Heart left ventricle (tissue), 16 donors: ENCODE data around the gene WDPCP. TPM values are rescaled to one million over a fixed set of nuclear protein-coding genes. Genes with fewer than 3 reads are reported as not detected.
A peak's percentile ranks its signal among the peaks of the same experiment; 100 is the strongest.

Source experiments
- ATAC-seq, 4 donors: fragments of 200-7000 bp; cut with Tn5 transposase; one replicate each; pipeline ENCODE4 v1.9.1; 2020 to 2022; ENCODE audit warnings: moderate library complexity in 4 of 4, mild to moderate bottlenecking in 3 of 4, moderate number of reproducible peaks in 1 of 4
- DNase-seq, 5 donors: peaks; one replicate each; pipeline ENCODE4 v3.0.0-alpha.2; 2020
- H3K27ac ChIP-seq, 12 donors: fragments of 200-600 bp; sonication (generic) in 4 of 12; one replicate each; pipeline versions ENCODE4 v1.5.0 to v1.8.0; 2016 to 2022; ENCODE audit warnings: mild to moderate bottlenecking in 2 of 12
- H3K27me3 ChIP-seq, 9 donors: fragments of 200-600 bp; sonication (generic) in 2 of 9; one replicate each; pipeline versions ENCODE4 v1.5.1 to v1.8.0; 2016 to 2022; ENCODE audit warnings: mild to moderate bottlenecking in 3 of 9
- H3K36me3 ChIP-seq, 9 donors: fragments of 200-600 bp; sonication (generic) in 2 of 9; one replicate each; pipeline versions ENCODE4 v1.5.0 to v1.8.0; 2018 to 2022; ENCODE audit warnings: mild to moderate bottlenecking in 2 of 9
- H3K4me1 ChIP-seq, 12 donors: fragments of 200-600 bp; sonication (generic) in 4 of 12; one replicate each; pipeline versions ENCODE4 v1.5.0 to v1.8.0; 2016 to 2022; ENCODE audit warnings: mild to moderate bottlenecking in 3 of 12
- H3K4me3 ChIP-seq, 12 donors: fragments of 200-600 bp; sonication (generic) in 4 of 12; one replicate each; pipeline versions ENCODE4 v1.5.0 to v1.8.0; 2017 to 2022; ENCODE audit warnings: mild to moderate bottlenecking in 9 of 12, moderate library complexity in 4 of 12
- H3K9me3 ChIP-seq, 12 donors: fragments of 200-600 bp; sonication (generic) in 4 of 12; one replicate each; pipeline versions ENCODE4 v1.5.0 to v1.8.0; 2016 to 2022; ENCODE audit warnings: mild to moderate bottlenecking in 1 of 12
- CTCF ChIP-seq, 12 donors: fragments of 200-600 bp; sonication (generic) in 4 of 12; IDR thresholded peaks; one replicate each; pipeline versions ENCODE4 v1.5.0 to v1.8.0; 2018 to 2022; ENCODE audit warnings: antibody characterized with exemption in 12 of 12, mild to moderate bottlenecking in 5 of 12
- POLR2A ChIP-seq, 2 donors: fragments of 450-650 bp; IDR thresholded peaks; one replicate each; pipeline ENCODE4 v1.6.1; 2017; ENCODE audit warnings: antibody characterized with exemption in 2 of 2, mild to moderate bottlenecking in 2 of 2, moderate library complexity in 2 of 2
- WGBS, 4 donors: extraction: QIAGEN DNeasy Blood & Tissue Kit in 2 of 4; methylation state at CpG; one replicate each; pipeline versions ENCODE4 v1.1.5 to v1.1.7; 2013 to 2018; 5-methylcytosine and 5-hydroxymethylcytosine counted together
- intact Hi-C, 10 donors: fragments of 100-400 bp; cut with DNase I; formaldehyde crosslinking; loops; one replicate each; pipeline versions ENCODE4 v1.11.1 to v1.14.2; 2022
- polyA plus RNA-seq, 2 donors: library from polyadenylated mRNA; stranded (reverse); fragments of 200-250 nt; gene quantifications; one replicate each; pipeline ENCODE4 v1.2.3, GENCODE V29; 2013
- total RNA-seq, 9 donors: library from RNA; depleted of rRNA in 2 of 9; stranded (reverse); fragments of >200 nt in 2 of 9; fragmentation: NEBNext Ultra II Directional in 3 of 9; extraction: Animal tissue kit (Norgen Biotek cat#: 25700) in 3 of 9; gene quantifications; one replicate each; pipeline versions ENCODE4 v1.1.0 to v1.2.4, GENCODE V29; 2016 to 2023
- donor health status: ischemic (EF 13 %, LVEDD 7.1; RV severe dilation, severe dysfunction).
- donor health status: healthy with polysubstance abuse.
- donor health status: DM: no; HTN: yes; CAD: no.
- donor health status: DM: no; HTN: no; CAD: no.
- donor health status: ischemic (EF 25% LVEDD 6.9; RV normal size, moderate dysfunction).
- donor health status: ischemic (EF 25% LVEDD 5.7; RV mildly dilated, moderate dysfunction).
- donor health status: healthy.
- donor health status: DM: yes; HTN: yes; CAD: no.
- donor health status: ischemic (EF 35%, LVEDD 5.7; RV mildly dilated, moderate dysfunction).
- donor health status: nonischemic (EF 11% LVEDD 7.7; RV severe dilation, severe dysfunction).
- donor health status: DM: yes; HTN: yes; CAD: no.
- donor health status: PGD.
- donor health status: ischemic (EF 29% LVEDD 5.4; RV normal size, mild dysfunction).
- donor health status: nonischemic (EF 23%, LVEDD 6.1; RV moderate dilation, normal function).

WDPCP gene
- total and polyA plus RNA-seq, 11 donors = 3.2 to 32.2 (median 16.5) TPM

- H3K4me1 ChIP-seq = peaks cover 2 to 72% (median 54%) of the 10 kb centered on the region in 12 donors
- no peaks in the 10 kb centered on the region for H3K27me3 ChIP-seq
- peak overlapping the region; percentile 82 to 98 (median 94) for H3K27ac ChIP-seq
- TF ChIP-seq CTCF (IDR thresholded peaks at IDR 0.05) (no peak), POLR2A (IDR thresholded peaks at IDR 0.05) (no peak)
- 24 to 26% (median 26%) methylated on average over 3 of the region's 3 CpGs for WGBS, 4 donors
- peak overlapping the region; percentile 4 to 93 (median 82) for H3K4me3 ChIP-seq
- H3K36me3 ChIP-seq = peaks cover 0 to 45% (median 32%) of the 10 kb centered on the region in 9 donors
- no peaks in the 10 kb centered on the region for H3K9me3 ChIP-seq
- intact Hi-C loops = loop anchor here in 2 of 10 donors (10.0 kb wide), 2 partner anchors 254 to 274 kb away; partner anchors contain the start of gene UGP2 (in 1 of the 2)
- DNase-seq = peak in 4 of 5 donors; percentile 76 to 80 (median 78)
- ATAC-seq = peak; percentile 29 to 48 (median 38)
Measured at GRCh38 chr2:63590626-63591408, 2.5 kb upstream of the WDPCP start.

DNA sequence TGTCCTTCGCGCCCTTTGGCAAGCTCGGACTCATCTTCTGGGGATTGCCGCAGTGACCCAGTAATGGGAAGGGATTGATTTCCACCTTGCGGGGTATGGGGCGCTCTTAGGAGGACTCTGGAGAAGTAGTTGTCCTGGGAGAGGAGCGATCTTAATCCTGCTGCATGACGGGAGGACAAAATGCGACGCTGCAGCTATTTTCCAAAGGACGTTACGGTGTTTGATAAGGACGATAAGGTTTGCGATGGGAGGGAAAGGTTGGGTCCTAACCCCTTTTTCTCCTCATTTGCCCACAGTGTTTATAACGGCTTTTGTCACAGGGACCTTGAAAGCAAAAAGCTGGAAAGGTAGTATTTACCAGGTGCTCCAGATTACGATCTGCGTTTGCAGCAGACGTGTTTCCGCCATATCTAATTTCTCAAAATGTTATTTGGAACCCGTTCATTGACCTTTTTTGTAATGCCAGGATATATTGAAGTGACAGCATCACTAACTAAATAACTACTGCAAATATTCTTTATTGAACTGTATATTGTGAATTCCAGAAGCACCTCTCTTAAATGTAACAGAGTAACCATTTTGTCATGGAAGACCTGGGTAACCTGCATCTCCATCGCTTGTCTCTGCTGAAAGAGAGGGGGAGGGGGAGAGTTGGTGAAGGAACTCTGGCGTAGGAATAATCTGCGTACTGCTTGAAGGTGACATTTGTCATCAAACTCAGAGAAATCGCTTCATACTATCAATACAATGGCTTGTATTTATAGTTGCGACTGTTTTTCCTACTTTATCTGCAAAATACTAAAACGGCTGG, 1.1 kb upstream of the WDPCP start:
- no peak for TF ChIP-seq CTCF (IDR thresholded peaks at IDR 0.05)
- no peak for TF ChIP-seq POLR2A (IDR thresholded peaks at IDR 0.05)
- ATAC-seq = peak in 3 of 4 donors; percentile 2 to 21 (median 9)
- intact Hi-C loops = loop anchor here in 4 of 10 donors (2.0 to 10.0 kb wide), 3 partner anchors 251 to 255 kb away; partner anchors contain the start of gene UGP2 (in 4 of the 4)
- H3K9me3 ChIP-seq = no peaks in the 10 kb centered on the region
- peaks cover under 1 to 57% (median 39%) of the 10 kb centered on the region in 12 donors for H3K4me1 ChIP-seq
- 4% methylated on average over 25 to 26 of the region's 26 CpGs for WGBS, 4 donors
- DNase-seq = no peak
- H3K27ac ChIP-seq = peak overlapping the region; percentile 82 to 98 (median 94)
- peaks cover 0 to 30% (median 18%) of the 10 kb centered on the region in 9 donors for H3K36me3 ChIP-seq
- H3K27me3 ChIP-seq = no peaks in the 10 kb centered on the region
- peak overlapping the region; percentile 50 to 93 (median 82) for H3K4me3 ChIP-seq

- 1% methylated on average over 19 to 33 of the region's 33 CpGs for WGBS, 4 donors
- ATAC-seq (peak in 3 of 4 donors; percentile 1 to 38 (median 29)), DNase-seq (no peak)
- H3K36me3 ChIP-seq = peaks cover 0 to 17% (median 3%) of the 10 kb centered on the region in 9 donors
- no peaks in the 10 kb centered on the region for H3K27me3 ChIP-seq
- intact Hi-C loops = loop anchor here in 4 of 10 donors (2.0 to 10.0 kb wide), 3 partner anchors 253 to 257 kb away; partner anchors contain the start of gene UGP2 (in 4 of the 4)
- H3K9me3 ChIP-seq = no peaks in the 10 kb centered on the region
- peaks cover 0 to 47% (median 29%) of the 10 kb centered on the region in 12 donors for H3K4me1 ChIP-seq
- peak overlapping the region; percentile 82 to 98 (median 94) for H3K27ac ChIP-seq
- TF ChIP-seq POLR2A (IDR thresholded peaks at IDR 0.05) = no peak
- TF ChIP-seq CTCF (IDR thresholded peaks at IDR 0.05) = no peak
- H3K4me3 ChIP-seq = peak overlapping the region; percentile 50 to 93 (median 82)
Measured at GRCh38 chr2:63587814-63588384, 378 bp downstream of the WDPCP start.
